Uterus (tissue), 4 donors: Measurements from ENCODE around the gene KCNN3. TPM values are rescaled to one million over a fixed set of nuclear protein-coding genes. Genes with fewer than 3 reads are reported as not detected.

Source experiments
- DNase-seq, 2 donors: peaks; one replicate each; pipeline ENCODE4 v3.0.0-alpha.2; 2019 to 2020
- H3K27ac ChIP-seq, 2 donors: fragments of 200-600 bp; sonication (generic); 1 replicate in 1 of 2; 2 replicates in 1 of 2; pipeline ENCODE4 v1.5.1; 2016 to 2018
- H3K27me3 ChIP-seq, 2 donors: fragments of 200-600 bp; sonication (generic); one replicate each; pipeline ENCODE4 v1.5.1; 2018 to 2019; ENCODE audit warnings: control low read depth in 1 of 2
- H3K36me3 ChIP-seq, 2 donors: fragments of 200-600 bp; sonication (generic); one replicate each; pipeline ENCODE4 v1.5.1; 2019; ENCODE audit warnings: control low read depth in 1 of 2
- H3K4me1 ChIP-seq, 2 donors: fragments of 200-600 bp; sonication (generic); one replicate each; pipeline ENCODE4 v1.5.1; 2018 to 2019; ENCODE audit warnings: control low read depth in 1 of 2
- H3K4me3 ChIP-seq, 2 donors: fragments of 200-600 bp; sonication (generic); 1 replicate in 1 of 2; 2 replicates in 1 of 2; pipeline ENCODE4 v1.5.1; 2018 to 2019; ENCODE audit warnings: mild to moderate bottlenecking in 1 of 2
- H3K9me3 ChIP-seq, 2 donors: fragments of 200-600 bp; sonication (generic); one replicate each; pipeline ENCODE4 v1.5.1; 2019; ENCODE audit warnings: control low read depth in 1 of 2
- CTCF ChIP-seq, 4 experiments: fragments of 200-600 bp in 2 of 4; fragments of 450-650 bp in 2 of 4; sonication (generic) in 2 of 4; IDR thresholded peaks; one replicate each; pipeline ENCODE4 v1.5.1; 2016 to 2019; ENCODE audit warnings: antibody characterized with exemption in 4 of 4, mild to moderate bottlenecking in 2 of 4, moderate library complexity in 1 of 4
- POLR2A ChIP-seq, 2 donors: fragments of 450-650 bp; IDR thresholded peaks; one replicate each; pipeline ENCODE4 v1.6.1; 2016; ENCODE audit warnings: antibody characterized with exemption in 2 of 2, mild to moderate bottlenecking in 1 of 2, moderate library complexity in 1 of 2
- intact Hi-C: fragments of 100-400 bp; cut with DNase I; formaldehyde crosslinking; loops from one replicate; pipeline ENCODE4 v1.15.1; 2023; ENCODE audit warnings: low total_unique reads
- total RNA-seq, 4 donors: library from RNA; depleted of rRNA in 3 of 4; stranded (reverse); fragments of >200 nt in 3 of 4; gene quantifications; one replicate each; pipeline versions ENCODE4 v1.1.0 to v1.2.4, GENCODE V29; 2014 to 2023
- donor health status: DM: yes; HTN: yes; CAD: no.

Gene KCNN3
- total RNA-seq, 4 donors from 2014 or later, result 7.1 to 35.5 (median 12.1) TPM

- Histone ChIP-seq H3K9me3 (no peaks in the 10 kb centered on the region), H3K27me3 (no peaks in the 10 kb centered on the region), H3K4me1 (no peaks in the 10 kb centered on the region), H3K36me3 (no peaks in the 10 kb centered on the region), H3K4me3 (no peak overlapping the region), H3K27ac (peak overlapping the region; percentile 56 to 70)
- DNase-seq, result no peak
- TF ChIP-seq POLR2A (IDR thresholded peaks at IDR 0.05) (no peak), CTCF (IDR thresholded peaks at IDR 0.05) (no peak)
- intact Hi-C loops, result no loop called here
Measured at GRCh38 chr1:154840269-154841176, 29.6 kb downstream of the KCNN3 start.

- Histone ChIP-seq H3K27me3 (no peaks in the 10 kb centered on the region), H3K9me3 (no peaks in the 10 kb centered on the region), H3K4me1 (no peaks in the 10 kb centered on the region), H3K36me3 (no peaks in the 10 kb centered on the region), H3K27ac (peak overlapping the region in 1 of 2 donors; percentile 70), H3K4me3 (no peak overlapping the region)
- TF ChIP-seq CTCF (IDR thresholded peaks at IDR 0.05), result no peak
- TF ChIP-seq POLR2A (IDR thresholded peaks at IDR 0.05), result no peak
- no peak for DNase-seq
- intact Hi-C loops, result no loop called here
Measured at GRCh38 chr1:154839691-154840090, 30.4 kb downstream of the KCNN3 start.

- no peak for TF ChIP-seq POLR2A (IDR thresholded peaks at IDR 0.05)
- TF ChIP-seq CTCF (IDR thresholded peaks at IDR 0.05), result no peak
- Histone ChIP-seq H3K27me3 (no peaks in the 10 kb centered on the region), H3K4me1 (no peaks in the 10 kb centered on the region), H3K36me3 (no peaks in the 10 kb centered on the region), H3K4me3 (no peak overlapping the region), H3K9me3 (no peaks in the 10 kb centered on the region), H3K27ac (peak overlapping the region in 1 of 2 donors; percentile 70)
- no peak for DNase-seq
- intact Hi-C loops, result no loop called here
Measured at GRCh38 chr1:154838988-154839387, 31.1 kb downstream of the KCNN3 start.

GRCh38 chr1:154838461-154838860 lies 31.6 kb downstream of the KCNN3 start:
- Histone ChIP-seq H3K36me3 (no peaks in the 10 kb centered on the region), H3K27me3 (no peaks in the 10 kb centered on the region), H3K4me3 (no peak overlapping the region), H3K27ac (peak overlapping the region; percentile 58 to 70), H3K9me3 (no peaks in the 10 kb centered on the region), H3K4me1 (no peaks in the 10 kb centered on the region)
- intact Hi-C loops, result no loop called here
- DNase-seq, result no peak
- no peak for TF ChIP-seq CTCF (IDR thresholded peaks at IDR 0.05)
- TF ChIP-seq POLR2A (IDR thresholded peaks at IDR 0.05), result no peak

GRCh38 chr1:154837672-154838171 lies 32.4 kb downstream of the KCNN3 start:
- peak; percentile 87 to 92 for DNase-seq
- Histone ChIP-seq H3K9me3 (no peaks in the 10 kb centered on the region), H3K4me1 (no peaks in the 10 kb centered on the region), H3K36me3 (no peaks in the 10 kb centered on the region), H3K27ac (peak overlapping the region; percentile 58 to 70), H3K4me3 (no peak overlapping the region), H3K27me3 (no peaks in the 10 kb centered on the region)
- TF ChIP-seq CTCF (IDR thresholded peaks at IDR 0.05) (no peak), POLR2A (IDR thresholded peaks at IDR 0.05) (no peak)
- intact Hi-C loops, result no loop called here
